Renal cortex interstitium (tissue), 11 donors: ENCODE results near the gene ARMH3. TPM values are rescaled to one million over a fixed set of nuclear protein-coding genes. Genes with fewer than 3 reads are reported as not detected.
"Not testable (repeated sequence)": the region's sequence is repeated elsewhere in the genome, so short reads cannot be mapped to it uniquely, and the experiment has no call there.

Experiments used
- DNase-seq, 11 donors: peaks; one replicate each; pipeline ENCODE4 v3.0.0-alpha.2; 2013; ENCODE audit warnings: low read depth in 9 of 11, low spot score in 4 of 11; ENCODE audit errors: extremely low read depth in 1 of 11
- polyA plus RNA-seq, 3 donors: library from polyadenylated mRNA; unstranded; fragments of 120-200 nt; gene quantifications; one replicate each; pipeline ENCODE4 v1.2.1, GENCODE V29; 2013; ENCODE audit not compliant: insufficient read length in 3 of 3

ARMH3 gene
- polyA plus RNA-seq, 3 donors = 18.6 to 19.0 (median 18.7) TPM

- peak; percentile 71 to 86 (median 80) for DNase-seq
Observed at GRCh38 chr10:102064868-102065560, 9.0 kb upstream of the ARMH3 start, which contains the start of gene HPS6. Gene HPS6 (plus strand): TSS chr10:102065349. CDS start chr10:102065475, 126 bp downstream.

- no peak for DNase-seq
Observed at GRCh38 chr10:102064503-102064867, 8.5 kb upstream of the ARMH3 start.

GRCh38 chr10:102059987-102060386, 4.0 kb upstream of the ARMH3 start:
- DNase-seq = no peak

GRCh38 chr10:102054881-102055646, 909 bp downstream of the ARMH3 start:
- DNase-seq = peak in 2 of 11 donors; percentile 16 to 21

GRCh38 chr10:102046095-102046494, 9.9 kb downstream of the ARMH3 start:
- DNase-seq = no peak

- DNase-seq = no peak
Observed at GRCh38 chr10:102045292-102045691, 10.7 kb downstream of the ARMH3 start.

- peak in 3 of 11 donors; percentile 25 to 28 (median 25) for DNase-seq
Observed at GRCh38 chr10:102040305-102041050, 15.5 kb downstream of the ARMH3 start.

GRCh38 chr10:102038410-102038809, 17.6 kb downstream of the ARMH3 start:
- DNase-seq = no peak

- DNase-seq = not testable (repeated sequence)
Observed at GRCh38 chr10:102035807-102036206, 20.2 kb downstream of the ARMH3 start.

GRCh38 chr10:102033787-102034186, 22.2 kb downstream of the ARMH3 start:
- DNase-seq = no peak

- DNase-seq = no peak
Observed at GRCh38 chr10:102027261-102027660, 28.7 kb downstream of the ARMH3 start.

GRCh38 chr10:102024799-102025198, 31.2 kb downstream of the ARMH3 start:
- DNase-seq = no peak

GRCh38 chr10:102020938-102021337, 35.0 kb downstream of the ARMH3 start:
- no peak for DNase-seq

- DNase-seq = no peak
Observed at GRCh38 chr10:102017295-102017694, 38.7 kb downstream of the ARMH3 start.

- no peak for DNase-seq
Observed at GRCh38 chr10:102016416-102016815, 39.6 kb downstream of the ARMH3 start.

- DNase-seq = no peak
Observed at GRCh38 chr10:102010961-102011360, 45.0 kb downstream of the ARMH3 start.

GRCh38 chr10:102009801-102010425, 46.1 kb downstream of the ARMH3 start:
- DNase-seq = peak; percentile 44 to 82 (median 64)

- DNase-seq = no peak
Observed at GRCh38 chr10:102007796-102008195, 48.2 kb downstream of the ARMH3 start.

GRCh38 chr10:102007031-102007430, 48.9 kb downstream of the ARMH3 start:
- DNase-seq = not testable (repeated sequence)
